HG02981 (cell line): ENCODE data around the gene PRKCH.

Experiments used
- ATAC-seq: cut with Tn5 transposase; IDR thresholded peaks from one replicate; pipeline ENCODE4 v1.9.1; 2021; ENCODE audit warnings: mild to moderate bottlenecking, moderate library complexity; ENCODE audit not compliant: unreplicated experiment

The PRKCH gene

DNA sequence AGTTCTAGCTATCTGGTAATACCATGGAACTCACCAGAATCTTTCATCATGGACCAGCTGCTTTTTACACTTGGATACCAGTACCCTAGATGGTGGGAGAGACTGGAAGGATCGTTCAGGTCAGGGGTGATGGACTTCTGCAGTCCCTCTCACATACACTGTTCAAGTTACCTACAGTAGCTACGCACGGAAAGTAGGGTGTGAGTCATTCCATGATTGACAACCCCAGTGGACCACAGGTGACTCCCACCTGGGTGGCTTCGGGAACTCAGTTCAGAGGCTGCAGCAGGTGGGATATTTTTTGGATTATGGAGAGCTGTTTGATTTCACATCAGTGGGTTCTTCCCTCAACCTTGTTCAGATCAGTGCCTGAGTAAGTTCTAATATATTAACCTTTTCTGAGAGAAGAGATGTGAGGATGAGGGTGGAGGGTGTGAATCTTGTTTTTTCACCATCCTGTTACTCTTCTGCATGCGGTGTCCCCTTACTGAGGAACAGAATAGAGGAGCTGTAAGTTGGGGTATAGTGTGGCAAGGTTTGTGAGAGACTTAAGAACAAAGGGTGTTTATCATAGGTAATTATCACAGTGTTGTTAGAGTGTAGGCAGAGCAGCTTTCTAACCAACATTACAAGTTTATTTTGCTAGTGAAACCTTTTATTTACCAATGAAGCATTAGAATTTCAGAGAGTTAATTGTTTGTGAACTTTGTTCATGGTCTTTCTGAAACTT lies 39.6 kb downstream of the PRKCH start:
- no peak for ATAC-seq

DNA sequence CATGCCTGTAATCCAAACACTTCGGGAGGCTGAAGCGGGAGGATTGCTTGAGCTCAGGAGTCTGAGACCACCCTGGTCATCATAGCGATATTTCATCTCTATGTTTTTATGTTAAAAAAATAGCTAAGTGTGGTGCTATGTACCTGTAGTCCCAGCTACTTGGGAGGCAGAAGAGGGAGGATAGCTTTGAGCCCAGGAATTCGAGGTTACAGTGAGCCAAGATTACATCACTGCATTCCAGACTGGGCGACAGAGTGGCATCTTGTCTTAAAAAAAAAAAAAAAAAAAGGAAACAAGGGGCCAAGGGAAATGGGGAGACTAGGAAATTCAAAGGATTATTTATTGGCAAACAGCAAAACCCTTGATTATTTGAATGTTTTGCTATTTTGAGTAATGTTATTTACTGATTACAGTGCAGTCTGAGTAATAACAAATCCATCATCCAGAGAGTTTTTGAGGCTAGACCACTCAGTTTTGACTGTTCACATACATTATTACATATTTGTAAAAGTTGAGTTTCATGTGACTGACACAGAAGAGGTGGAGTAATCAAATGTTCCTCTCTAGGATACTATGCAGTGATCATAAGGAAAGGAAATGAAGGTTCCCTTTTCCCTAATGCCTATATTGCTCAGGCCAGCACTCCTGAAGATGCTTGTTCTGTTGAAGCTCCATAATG lies 40.8 kb downstream of the PRKCH start:
- no peak for ATAC-seq

DNA sequence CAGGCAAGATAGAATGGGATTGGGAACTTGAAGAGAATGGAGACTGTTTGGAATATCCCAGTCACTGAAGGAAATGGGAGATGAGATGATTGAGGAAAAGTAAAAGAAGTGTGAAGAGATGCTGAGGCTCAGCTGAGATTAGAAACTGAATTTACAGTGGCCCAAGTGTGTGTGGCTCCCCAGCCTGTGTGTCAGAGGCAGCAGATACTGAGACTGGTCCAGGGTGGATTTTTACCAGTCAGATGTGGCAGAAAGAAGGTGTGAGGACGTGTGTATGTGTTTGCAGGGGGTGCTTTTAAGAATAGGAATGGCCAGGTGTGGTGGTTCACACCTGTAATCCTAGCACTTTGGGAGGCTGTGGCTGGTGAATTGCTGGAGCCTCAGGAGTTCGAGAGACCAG lies 42.9 kb downstream of the PRKCH start:
- ATAC-seq = no peak

DNA sequence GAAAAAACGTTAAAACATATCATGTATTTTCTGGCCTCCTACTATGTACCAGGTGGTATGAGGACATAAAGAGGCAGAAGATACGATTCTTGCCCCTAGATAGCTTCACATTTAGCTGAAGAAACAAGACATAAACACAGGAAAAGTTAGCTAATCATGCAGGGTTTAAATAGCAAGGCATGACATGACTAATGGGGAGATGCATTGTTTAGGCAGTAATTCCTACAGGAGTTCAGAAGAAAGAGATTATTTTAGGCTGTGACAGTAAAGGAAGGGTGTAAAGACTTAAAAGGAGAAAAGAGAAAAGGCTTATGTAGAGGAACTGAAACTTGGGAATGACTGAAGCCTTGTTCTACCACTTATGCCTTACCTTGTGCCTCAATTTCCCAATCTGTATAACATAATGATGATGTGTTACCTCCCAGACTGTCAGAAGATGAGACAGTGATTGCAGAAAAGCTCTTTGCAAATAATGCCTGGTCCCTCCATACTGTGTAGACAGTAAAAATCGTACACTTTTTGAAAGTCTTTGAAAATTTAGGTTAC lies 44.4 kb downstream of the PRKCH start:
- ATAC-seq = no peak

DNA sequence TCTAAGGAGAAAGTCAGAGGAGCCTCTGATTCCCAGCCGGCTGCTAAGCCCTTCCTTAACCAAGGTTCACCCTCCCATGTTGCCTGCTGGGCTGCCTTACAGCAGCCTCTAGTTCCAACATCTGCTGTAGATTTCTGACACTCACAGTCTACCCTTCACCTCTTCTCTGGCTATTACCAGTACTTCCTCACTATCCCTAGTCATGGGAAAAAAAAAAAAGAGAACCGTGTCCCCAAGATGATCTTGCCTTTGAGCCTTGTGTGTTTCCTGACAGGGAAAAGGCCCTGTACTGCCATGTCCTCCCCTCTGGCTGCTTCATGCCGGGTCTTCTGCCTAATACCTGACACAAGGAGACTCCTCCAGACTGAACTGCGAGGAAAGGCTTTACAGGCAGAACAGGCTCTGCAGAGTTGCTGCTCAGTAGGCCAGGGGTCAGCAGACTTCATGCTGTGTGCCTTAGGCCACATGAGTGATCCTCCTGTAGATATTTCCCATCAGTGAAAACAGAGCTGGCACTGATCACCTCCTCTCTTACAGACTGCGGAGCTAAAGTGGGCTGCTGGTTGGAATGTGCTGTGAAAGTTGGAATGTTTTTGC lies 46.8 kb downstream of the PRKCH start:
- ATAC-seq = no peak

DNA sequence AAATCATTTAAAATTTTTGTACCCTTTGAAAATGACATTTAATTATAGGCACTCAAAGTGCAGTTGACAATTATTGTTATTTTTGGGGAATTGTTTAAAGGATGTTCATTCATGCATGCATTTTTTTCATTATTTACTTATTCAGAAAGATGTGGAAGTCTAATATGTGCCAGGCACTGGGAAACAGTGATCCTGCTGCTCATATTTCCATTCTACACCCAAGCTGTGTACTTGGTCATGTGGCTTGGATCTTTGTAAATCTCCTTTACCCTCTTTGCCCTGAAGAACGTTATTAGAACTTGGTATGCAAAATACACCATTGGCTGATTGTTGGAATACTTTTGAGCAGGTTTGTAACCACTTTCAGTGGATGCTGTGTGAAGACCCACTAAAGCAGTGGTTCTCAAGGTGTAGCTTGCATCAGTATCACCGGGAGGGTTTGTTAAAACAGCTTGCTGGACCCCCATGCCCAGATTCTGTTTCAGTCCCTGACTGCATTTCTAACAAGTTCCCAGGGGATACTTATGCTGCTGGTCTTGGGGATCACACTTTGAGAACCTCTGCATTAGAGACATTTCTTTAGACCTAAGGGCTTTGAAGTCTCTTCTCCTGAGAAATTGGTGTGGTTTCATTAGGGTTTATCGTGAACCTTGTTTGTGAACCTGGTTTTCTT lies 47.5 kb downstream of the PRKCH start:
- no peak for ATAC-seq

DNA sequence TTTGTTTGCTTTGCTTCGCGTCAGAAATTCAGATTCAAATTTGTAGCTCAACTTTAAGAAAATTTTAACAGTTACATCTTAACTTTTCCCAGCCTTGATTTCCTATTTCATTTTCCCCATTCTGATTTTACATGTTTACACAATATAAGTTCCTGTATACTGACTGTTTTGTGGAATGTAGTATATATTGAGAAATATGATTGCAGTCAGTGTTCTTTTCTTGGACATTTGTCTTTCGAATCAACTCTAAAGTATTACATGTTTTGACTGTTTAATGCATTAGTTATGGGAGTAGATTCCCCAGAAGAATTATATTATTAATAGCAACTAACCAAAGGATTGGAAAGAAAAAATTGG lies 48.1 kb downstream of the PRKCH start:
- ATAC-seq = no peak

DNA sequence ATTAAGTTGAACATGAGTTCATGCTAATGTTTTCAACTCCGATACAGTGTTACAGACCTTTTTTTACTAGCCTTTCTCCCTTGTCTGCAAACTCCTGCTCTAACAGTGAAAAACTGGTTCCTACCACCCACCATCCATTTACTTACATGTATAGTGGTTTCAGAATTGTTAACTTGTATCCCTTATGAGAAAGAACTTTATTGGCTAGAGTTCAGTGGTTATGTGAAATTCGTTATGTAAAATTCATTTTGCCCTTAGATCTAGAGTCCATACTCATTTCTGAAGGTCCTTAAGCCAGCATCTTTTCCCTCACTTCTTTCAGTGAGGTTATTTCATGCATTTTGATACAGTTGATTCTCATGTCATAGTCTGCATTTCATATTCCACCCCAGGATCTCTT lies 51.0 kb downstream of the PRKCH start:
- no peak for ATAC-seq

DNA sequence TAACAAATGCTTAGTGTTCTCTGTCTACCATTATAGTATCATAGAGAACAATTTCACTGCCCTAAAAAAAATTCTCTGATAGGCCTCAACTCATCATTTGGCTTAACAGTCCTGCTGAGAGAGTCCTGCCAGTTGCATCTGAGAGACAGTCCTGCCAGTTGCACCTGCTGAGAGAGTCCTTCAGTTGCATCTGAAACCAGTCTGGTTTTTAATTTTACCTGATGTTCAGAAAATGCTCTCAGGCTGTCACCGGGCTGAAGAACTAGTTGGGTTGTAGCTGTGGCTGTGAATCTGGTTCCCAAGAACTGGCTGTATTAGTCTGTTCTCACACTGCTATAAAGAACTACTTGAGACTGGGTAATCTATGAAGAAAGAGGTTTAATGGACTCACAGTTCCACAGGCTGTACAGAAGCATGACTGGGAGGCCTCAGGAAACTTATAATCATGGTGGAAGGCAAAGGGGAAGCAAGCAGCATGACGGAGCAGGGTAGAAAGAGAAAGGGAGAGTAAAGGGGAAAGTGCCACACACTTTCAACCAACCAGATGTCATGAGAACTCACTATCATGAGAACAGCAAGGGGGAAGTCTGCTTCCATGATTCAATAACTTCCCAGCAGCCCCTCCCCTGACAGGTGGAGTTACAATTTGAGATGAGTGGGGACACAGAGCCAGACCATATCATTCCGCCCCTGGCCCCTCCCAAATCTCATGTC lies 51.6 kb downstream of the PRKCH start:
- no peak for ATAC-seq

DNA sequence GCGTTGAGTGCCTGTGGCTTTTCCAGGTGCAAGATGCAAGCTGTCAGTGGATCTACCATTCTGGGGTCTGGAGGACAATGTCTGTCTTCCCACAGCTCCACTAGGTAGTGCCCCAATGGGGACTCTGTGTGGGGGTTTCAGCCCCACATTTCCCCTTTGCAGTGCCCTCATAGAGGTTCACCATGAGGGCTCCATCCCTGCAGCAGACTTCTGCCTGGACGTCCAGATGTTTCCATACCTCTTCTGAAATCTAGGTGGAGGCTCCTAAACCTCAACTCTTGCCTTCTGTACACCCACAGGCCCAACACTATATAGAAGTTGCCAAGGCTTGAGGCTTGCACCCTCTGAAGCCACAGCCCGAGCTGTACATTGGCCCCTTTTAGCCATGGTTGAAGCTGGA lies 52.9 kb downstream of the PRKCH start:
- ATAC-seq = no peak

DNA sequence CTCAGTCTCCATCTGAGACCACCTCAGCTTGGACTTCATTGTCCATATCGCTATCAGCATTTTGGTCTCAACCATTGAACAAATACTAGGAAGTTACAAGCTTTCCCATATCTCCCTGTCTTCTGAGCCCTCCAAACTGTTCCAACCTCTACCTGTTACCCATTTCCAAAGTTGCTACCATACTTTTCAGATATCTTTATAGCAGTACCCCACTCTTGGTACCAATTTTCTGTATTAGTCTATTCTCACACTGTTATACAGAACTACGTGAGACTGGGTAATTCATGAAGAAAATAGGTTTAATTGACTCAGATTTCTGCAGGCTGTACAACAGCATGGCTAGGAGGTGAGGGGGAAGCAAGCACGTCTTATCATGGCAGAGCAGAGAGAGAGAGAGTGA lies 53.8 kb downstream of the PRKCH start:
- ATAC-seq = no peak

DNA sequence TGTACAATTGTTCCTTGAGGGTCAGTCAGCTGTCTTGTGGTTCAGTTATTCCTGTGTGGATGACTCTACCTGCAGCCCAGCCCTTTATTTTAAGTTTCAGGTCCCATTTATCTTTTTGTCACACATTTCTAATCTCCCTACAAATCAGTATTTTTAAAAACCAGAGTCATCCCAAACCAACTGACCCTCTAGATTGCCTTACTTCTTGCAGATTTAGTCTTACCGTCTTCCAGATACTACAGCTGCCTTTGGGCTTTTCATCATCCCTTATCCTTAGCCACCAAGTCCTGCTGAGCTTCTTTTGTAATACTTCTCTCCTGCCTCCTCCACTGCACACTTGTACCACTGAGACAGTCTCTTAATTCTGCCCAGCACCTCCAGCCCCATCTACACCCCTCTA lies 54.9 kb downstream of the PRKCH start:
- no peak for ATAC-seq

DNA sequence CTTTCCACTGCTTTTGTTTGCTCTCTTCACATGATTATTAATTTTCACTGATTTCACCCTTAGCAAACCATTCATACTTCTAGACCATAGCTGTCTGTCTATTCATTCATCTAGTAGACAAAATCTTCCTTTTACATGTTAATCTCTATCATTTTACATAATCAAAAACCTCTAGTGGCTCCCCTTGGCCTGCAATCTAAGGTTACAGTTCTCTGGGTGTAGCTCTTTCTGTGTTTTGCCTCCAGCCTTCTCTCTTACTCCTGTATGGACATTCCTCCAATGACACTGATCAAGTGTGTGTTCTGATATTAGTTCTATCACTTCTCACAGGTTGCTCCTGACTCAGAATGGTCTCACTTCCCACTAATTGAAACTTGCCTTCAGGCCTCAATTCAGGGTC lies 56.4 kb downstream of the PRKCH start:
- no peak for ATAC-seq

DNA sequence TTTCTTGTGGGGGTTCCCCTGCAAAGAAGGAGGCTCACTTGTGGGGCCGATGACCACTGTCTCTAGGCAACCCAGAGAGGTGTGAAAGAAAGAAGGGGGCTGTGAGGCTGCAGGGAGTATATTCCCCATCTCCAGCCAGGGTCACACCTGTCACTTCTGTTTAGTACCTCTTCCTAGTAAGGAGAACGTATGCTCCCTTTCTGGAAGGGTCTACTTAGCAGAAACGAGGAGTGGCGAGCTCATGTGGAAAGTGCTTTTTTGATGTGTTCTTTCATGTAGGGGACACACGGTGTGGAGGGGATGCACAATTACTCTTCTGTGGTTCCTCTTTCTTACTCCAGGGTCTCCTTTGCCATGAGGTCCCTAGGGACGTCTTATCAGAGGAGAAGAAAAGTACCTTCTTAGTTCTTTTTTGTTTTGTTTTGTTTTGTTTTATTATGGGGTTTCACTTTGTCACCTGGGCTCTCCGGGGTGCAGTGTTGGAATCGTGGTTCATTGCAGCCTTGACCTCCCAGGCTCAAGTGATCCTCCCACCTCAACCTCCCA lies 58.3 kb downstream of the PRKCH start:
- ATAC-seq = no peak

DNA sequence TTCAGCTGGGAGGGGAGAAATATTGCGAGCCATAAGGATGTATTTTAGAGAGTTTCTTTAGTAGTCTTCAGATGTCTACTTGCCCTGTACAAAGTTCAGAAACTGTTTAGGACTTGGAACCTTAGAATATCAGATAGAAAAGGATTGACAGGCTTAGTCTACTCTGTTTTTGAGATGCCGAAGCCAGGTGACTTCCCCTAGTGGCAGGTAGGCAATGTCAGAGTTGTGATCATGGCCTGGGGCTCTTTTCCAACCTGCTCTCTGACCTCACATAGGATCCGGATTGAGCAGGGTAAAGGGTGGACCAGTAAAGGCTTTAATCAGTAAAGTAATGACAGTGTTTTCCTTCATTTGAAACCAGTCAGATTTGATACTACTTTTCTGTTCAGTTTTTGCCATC lies 59.6 kb downstream of the PRKCH start:
- no peak for ATAC-seq

DNA sequence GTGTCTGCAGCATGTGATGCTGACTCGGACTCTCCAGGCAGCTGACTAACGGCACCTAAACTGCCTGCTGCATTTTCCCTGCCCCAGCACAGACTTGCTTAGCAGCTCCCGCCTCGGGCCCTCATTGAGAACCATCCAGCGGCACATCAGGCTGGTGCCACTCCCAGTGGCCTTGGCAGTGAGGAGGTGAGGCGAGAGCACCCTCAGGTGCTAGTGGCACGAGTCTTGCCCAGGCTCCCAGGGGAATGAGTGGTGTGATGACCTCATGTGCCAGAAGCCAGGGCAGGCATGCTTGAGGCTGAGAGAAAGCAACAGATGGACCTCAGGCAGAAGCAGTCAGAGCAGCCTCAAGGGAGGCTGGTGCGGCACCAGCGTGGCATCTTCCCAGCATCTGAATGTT lies 60.2 kb downstream of the PRKCH start:
- no peak for ATAC-seq

DNA sequence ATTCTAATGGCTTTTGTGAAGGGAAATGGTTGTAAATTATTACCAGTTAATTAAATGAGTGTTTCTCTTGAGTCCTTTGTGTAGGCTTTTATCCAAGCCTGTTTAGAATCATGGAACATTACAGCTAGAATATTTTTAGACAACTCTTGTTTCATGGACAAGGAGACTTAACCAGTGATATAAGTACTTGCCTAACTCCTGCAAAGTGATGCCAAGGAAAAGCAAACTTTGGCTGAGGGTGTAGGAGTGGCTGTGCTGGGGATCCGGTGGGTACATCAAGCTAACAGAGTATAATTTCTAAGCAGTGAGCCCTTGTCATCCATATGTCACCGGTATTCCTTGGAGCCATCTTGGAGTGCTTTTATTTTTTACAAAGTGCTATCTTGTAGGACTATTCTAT lies 61.5 kb downstream of the PRKCH start:
- no peak for ATAC-seq

DNA sequence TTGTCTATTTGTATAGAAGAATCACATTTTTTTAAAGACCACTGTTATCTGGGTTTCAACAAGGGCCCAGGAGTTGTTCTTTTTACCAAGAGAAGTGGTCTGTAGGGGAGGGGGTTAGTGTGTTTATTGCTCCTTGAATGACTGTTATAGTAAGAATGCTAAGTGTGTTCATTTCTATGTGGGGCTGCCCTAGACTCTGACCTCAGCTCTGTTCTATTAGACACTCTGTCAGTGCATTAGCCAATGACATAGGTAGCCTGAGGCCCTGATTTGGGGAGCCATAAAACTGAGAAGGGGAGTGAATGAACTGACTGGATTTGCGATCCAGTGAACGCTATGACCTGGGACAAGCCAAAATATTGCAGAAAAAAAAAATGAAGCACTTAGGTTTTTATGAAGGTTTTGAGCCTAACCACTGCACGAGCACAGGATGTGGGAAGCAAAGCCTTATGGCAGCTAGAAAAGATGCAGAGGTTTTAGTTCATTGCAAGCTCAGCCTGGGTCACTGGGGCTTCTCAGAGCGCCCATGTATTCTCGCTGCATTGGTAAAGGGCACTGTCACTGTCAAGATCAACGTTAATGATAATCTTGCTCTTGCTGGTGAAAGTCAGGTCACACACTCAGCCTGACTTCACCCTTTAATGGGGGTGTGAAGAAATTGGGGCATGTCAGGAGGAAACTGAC lies 63.8 kb downstream of the PRKCH start:
- ATAC-seq = no peak

DNA sequence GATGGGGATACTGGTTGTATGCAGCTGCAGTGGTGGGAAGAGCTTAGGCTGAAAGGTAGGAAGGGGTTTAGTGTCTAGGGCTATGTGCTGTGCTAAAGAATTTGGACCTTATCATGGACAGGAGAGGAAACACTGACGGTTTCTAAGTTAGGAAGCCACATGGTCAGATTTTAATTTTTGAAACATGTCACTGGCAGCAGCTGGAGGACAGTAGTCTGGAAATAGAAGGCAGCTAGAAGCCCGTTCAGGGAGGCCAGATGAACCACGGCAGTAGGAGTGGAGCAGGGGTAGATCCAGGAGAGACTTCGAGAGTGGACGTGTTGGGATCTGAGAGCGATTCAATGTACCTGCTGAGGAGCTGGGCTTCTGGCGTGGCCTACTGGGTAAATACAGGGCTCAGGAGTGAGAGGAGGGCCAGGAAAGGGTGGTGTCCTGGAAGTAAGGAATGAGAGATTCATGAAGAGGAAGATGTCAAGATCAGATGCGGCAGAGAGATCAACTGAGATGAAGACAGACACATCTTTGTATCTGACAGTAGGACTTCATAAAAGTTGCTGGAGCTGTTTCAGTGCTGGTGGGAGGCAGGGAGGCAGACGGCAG lies 64.9 kb downstream of the PRKCH start:
- no peak for ATAC-seq

DNA sequence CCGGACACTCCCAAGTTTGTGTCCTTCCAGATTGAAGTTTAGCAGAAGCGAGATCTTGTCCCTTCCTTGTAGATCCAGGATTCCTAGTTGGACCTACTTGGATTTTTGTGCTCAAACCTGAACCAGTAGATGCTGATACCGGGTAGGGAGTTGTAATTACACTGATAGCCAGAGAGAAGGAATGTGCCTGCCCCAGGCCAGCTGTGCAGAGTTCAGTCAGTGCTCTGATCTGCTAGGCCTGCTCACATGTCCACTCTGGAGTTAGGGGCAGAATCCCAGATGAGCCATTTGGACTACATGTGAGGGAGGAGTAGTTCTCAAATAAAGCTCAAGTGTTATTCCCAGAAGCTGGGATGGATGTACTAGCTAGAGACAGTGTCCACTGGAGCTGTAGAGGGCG lies 65.7 kb downstream of the PRKCH start:
- no peak for ATAC-seq
